ENCODE measurements around the gene ADGRF5.

DNA sequence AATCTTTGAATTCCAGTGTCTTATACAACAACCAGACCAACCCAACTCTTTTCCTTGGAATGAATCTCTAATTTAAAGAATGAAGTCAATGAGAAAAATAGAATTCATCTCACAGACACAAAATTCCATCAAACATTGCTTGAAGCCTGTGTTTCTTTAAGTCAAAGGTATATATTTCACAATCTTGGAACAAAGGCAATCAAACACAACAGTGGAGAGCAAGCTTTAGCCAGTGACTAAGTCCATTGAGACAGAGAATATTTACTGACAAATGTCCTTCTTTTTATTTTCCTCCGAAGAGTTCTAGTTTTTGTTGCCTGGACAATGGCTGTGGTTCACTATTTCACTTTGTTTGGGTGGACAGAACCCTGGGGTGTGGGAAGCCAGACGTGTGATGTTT is 92.8 kb downstream of the ADGRF5 start:
- TF ChIP-seq, protein P1, sequence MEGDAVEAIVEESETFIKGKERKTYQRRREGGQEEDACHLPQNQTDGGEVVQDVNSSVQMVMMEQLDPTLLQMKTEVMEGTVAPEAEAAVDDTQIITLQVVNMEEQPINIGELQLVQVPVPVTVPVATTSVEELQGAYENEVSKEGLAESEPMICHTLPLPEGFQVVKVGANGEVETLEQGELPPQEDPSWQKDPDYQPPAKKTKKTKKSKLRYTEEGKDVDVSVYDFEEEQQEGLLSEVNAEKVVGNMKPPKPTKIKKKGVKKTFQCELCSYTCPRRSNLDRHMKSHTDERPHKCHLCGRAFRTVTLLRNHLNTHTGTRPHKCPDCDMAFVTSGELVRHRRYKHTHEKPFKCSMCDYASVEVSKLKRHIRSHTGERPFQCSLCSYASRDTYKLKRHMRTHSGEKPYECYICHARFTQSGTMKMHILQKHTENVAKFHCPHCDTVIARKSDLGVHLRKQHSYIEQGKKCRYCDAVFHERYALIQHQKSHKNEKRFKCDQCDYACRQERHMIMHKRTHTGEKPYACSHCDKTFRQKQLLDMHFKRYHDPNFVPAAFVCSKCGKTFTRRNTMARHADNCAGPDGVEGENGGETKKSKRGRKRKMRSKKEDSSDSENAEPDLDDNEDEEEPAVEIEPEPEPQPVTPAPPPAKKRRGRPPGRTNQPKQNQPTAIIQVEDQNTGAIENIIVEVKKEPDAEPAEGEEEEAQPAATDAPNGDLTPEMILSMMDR (IDR thresholded peaks at IDR 0.05): no peak
- TF ChIP-seq POLR2A (IDR thresholded peaks at IDR 0.05): no peak

All from Peyer's patch (tissue), 4 donors.